Measurements from ENCODE around the gene MAP9. TPM values are rescaled to one million over a fixed set of nuclear protein-coding genes. Genes with fewer than 3 reads are reported as not detected.
"Not testable (repeated sequence)": the region's sequence is repeated elsewhere in the genome, so short reads cannot be mapped to it uniquely, and the experiment has no call there.

Gene MAP9
- total RNA-seq, 1 experiment from 2014 or later = not detected

GRCh38 chr4:155371432-155372043 lies 5.2 kb downstream of the MAP9 start:
- in situ Hi-C loops (cut with HindIII; ENCODE audit: low pct_unique_long_range_greater_than_20kb, low sequenced_read_pairs) = no loop called here
- peak; percentile 22 for DNase-seq (ENCODE audit: low read depth)

DNA sequence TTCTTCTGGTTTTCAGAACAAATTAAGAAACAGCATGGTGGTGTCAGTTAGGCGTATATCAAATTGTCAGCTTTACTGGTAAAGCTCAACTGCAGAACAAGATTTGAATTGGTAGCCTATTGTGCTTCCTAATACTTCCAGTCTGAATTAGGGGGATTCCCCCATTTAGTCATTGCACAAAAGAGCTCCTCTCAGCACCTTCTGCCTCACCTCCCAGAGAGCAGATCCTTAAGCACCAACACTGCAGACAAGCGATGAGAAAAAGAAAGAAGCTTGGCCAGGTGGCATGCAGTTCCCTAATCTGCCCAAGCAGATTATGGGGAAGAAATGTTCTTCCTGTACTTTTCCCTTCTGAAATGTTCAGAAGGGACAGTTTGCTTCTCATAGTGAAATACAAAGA lies 9.2 kb downstream of the MAP9 start:
- in situ Hi-C loops (cut with HindIII; ENCODE audit: low pct_unique_long_range_greater_than_20kb, low sequenced_read_pairs) = no loop called here
- DNase-seq (ENCODE audit: low read depth) = no peak

DNA sequence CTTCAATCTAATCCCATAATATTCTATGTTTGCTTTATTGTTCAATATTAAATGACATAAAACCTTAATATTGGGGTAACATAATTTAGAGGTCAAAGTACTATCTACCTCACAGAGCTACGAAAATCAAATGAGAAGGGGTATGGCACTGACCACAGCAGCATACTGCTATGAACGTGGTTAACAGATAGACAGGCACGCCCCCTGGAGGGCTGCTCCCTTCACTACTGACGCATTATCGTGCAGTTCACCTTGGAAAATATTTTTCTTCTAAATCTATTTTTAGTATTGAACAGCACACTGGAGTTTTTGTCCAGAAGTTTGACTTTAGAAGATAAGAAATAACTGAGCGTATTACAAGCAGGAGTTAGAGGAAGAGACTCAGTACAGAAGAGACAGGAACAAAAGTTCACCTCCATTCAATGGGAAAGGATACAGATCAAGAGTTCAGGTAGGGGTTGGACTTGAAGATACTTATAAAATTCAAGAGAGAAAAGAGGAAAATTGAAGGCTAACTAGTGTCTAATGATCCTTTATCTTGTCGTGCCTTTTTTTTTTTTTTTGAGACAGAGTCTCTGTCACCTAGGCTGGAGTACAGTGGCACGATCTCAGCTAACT lies 22.7 kb downstream of the MAP9 start:
- DNase-seq (ENCODE audit: low read depth) = no peak

DNA sequence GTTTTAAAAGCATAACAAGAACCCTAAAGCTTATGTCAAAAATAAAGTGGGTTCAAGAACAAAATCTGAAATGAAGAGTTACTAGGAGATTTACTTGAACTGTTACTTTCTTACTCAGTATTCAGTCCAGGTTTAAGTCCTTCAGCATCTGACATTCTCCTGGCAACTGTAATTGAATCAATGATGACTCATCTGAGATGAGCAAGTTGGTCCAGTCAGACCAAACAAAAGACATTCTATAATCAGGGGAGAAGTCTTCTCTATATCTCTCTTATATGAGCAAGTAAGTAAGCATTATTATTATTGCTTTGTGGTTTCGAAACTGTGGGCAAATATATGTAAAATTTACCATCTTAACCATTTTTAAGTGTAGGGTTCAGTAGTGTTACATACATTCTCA lies 34.6 kb downstream of the MAP9 start:
- in situ Hi-C loops (cut with HindIII; ENCODE audit: low pct_unique_long_range_greater_than_20kb, low sequenced_read_pairs) = no loop called here
- DNase-seq (ENCODE audit: low read depth) = peak; percentile 12

More for the DNA sequence above, 22.7 kb downstream of the MAP9 start:
- in situ Hi-C loops (cut with HindIII; ENCODE audit: low pct_unique_long_range_greater_than_20kb, low sequenced_read_pairs) = no loop called here

GRCh38 chr4:155339999-155340398 lies 36.8 kb downstream of the MAP9 start:
- in situ Hi-C loops (cut with HindIII; ENCODE audit: low pct_unique_long_range_greater_than_20kb, low sequenced_read_pairs) = no loop called here
- no peak for DNase-seq (ENCODE audit: low read depth)

DNA sequence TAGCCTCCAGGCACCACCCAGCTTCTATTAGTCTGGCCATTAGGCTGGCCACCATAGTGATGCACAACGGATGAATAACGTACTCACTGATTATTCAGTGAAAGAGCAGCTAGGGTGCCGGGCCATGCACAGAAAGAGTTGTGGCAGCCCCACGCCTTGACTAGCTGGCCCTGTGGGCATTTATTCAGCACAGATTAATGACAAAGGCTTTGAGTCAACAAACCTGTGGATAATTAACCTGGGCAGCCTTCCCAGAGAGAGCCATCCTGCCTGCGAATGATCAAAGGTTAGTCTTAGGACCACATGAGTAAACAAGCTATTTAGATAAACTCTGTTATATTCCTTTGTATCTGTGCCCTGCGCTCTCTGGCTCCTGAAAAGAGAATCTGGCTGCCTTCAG lies 37.2 kb downstream of the MAP9 start:
- in situ Hi-C loops (cut with HindIII; ENCODE audit: low pct_unique_long_range_greater_than_20kb, low sequenced_read_pairs) = no loop called here
- DNase-seq (ENCODE audit: low read depth) = peak; percentile 64

DNA sequence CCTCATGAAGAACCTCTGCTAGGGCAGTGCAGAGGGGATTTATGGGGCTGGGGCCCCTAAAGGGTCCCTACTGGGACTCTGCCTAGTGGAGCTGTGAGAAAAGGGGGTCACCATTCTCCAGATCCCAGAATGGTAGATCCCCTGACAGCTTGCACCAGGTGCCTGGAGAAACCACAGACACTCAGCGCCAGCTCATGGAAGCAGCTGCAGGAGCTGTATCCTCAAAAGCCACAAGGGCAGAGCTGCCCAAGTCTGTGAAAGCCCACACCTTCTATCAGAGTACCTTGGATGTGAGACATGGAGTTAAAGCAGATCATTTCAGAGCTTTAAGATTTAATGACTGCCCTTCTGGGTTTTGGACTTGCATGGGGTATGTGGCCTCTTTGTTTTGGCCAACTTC lies 38.6 kb downstream of the MAP9 start:
- DNase-seq (ENCODE audit: low read depth) = no peak
- in situ Hi-C loops (cut with HindIII; ENCODE audit: low pct_unique_long_range_greater_than_20kb, low sequenced_read_pairs) = no loop called here

DNA sequence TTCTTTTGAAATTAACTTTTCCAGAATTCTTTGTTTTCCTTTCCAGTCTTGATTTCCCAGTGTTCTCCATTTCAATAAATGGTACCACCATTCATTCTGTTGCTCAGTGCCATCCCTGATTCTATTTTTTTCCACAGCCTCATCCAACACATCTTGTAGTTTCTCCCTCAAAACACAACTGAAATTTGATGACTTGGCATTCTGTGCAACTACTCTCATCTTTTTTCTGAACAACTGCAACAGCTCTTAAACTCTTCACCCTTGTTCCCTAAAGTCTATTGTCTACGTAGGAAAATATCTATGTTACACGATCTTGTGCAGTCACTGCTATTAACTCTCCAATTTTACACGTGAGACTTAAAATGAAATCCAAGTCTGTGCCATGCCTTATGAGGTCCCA lies 40.5 kb downstream of the MAP9 start:
- in situ Hi-C loops (cut with HindIII; ENCODE audit: low pct_unique_long_range_greater_than_20kb, low sequenced_read_pairs) = no loop called here
- no peak for DNase-seq (ENCODE audit: low read depth)

DNA sequence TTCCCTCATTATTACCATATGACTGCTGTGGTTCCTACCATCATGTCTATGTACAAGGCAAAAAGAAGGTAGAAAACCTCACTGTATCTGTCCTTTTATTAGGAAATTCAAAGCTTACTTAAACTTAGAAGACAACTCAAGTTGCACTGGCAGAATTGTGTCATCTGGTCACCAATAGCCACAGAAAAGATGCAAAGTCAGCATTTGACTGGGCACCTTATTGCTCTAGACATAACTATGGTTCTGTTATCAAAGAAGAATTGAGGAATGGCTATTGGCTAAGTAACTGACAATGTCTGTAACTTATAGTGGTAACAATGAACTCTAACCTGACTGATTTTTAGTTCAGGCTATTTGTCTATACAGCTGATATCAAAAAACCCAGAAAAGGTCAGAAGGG lies 45.3 kb downstream of the MAP9 start:
- in situ Hi-C loops (cut with HindIII; ENCODE audit: low pct_unique_long_range_greater_than_20kb, low sequenced_read_pairs) = no loop called here

DNA sequence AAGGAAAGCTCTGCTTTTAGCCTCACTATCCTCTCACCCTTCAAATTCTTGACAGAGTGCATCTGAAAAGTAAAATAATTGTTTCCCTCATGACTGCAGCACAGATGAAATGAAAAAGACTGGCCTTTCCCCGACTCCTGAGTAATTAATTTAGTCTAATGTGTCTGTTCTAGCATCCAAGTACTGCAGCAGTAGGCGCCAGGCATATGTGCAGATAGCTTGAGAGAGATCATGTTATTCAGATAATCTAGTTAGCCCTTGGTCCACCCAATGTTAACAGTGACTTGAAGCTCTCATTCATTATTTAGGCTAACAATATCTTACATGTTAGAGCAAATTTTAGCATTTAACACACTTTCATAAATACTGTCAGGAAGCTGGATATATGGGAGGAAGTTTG lies 54.0 kb downstream of the MAP9 start:
- in situ Hi-C loops (cut with HindIII; ENCODE audit: low pct_unique_long_range_greater_than_20kb, low sequenced_read_pairs) = no loop called here
- no peak for DNase-seq (ENCODE audit: low read depth)

More for the DNA sequence above, 45.3 kb downstream of the MAP9 start:
- no peak for DNase-seq (ENCODE audit: low read depth)

GRCh38 chr4:155321006-155321405 lies 55.8 kb downstream of the MAP9 start:
- no peak for DNase-seq (ENCODE audit: low read depth)
- in situ Hi-C loops (cut with HindIII; ENCODE audit: low pct_unique_long_range_greater_than_20kb, low sequenced_read_pairs) = no loop called here

- in situ Hi-C loops (cut with HindIII; ENCODE audit: low pct_unique_long_range_greater_than_20kb, low sequenced_read_pairs) = no loop called here
- DNase-seq (ENCODE audit: low read depth) = no peak
Measured at GRCh38 chr4:155319516-155319915, 57.2 kb downstream of the MAP9 start.

GRCh38 chr4:155312027-155312426 lies 64.7 kb downstream of the MAP9 start:
- DNase-seq (ENCODE audit: low read depth); in situ Hi-C loops (cut with HindIII; ENCODE audit: low pct_unique_long_range_greater_than_20kb, low sequenced_read_pairs): not testable (repeated sequence)

- in situ Hi-C loops (cut with HindIII; ENCODE audit: low pct_unique_long_range_greater_than_20kb, low sequenced_read_pairs) = no loop called here
- DNase-seq (ENCODE audit: low read depth) = no peak
Measured at GRCh38 chr4:155307731-155308277, 69.0 kb downstream of the MAP9 start.

DNA sequence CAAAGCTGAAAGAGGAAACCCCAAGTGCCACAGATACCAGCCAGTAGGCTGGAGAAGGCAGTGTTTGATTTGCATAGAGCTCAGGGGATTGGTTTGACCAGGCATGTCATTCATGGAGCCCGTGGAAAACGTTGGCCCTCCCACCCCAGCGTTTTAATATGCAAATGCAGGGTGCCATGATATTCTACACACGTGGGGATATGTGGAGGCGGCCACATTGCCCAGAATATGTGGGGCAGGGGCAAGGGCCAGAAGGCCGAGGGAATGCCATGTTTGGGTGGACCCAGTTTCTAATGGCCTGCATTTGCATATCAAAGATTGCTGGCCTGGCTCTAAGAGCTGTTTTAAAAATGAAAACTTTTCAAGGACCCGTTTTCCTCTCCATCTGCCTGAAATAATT lies 71.1 kb downstream of the MAP9 start:
- in situ Hi-C loops (cut with HindIII; ENCODE audit: low pct_unique_long_range_greater_than_20kb, low sequenced_read_pairs) = no loop called here
- no peak for DNase-seq (ENCODE audit: low read depth)

GRCh38 chr4:155304375-155304774 lies 72.4 kb downstream of the MAP9 start:
- in situ Hi-C loops (cut with HindIII; ENCODE audit: low pct_unique_long_range_greater_than_20kb, low sequenced_read_pairs) = no loop called here
- DNase-seq (ENCODE audit: low read depth) = no peak

- in situ Hi-C loops (cut with HindIII; ENCODE audit: low pct_unique_long_range_greater_than_20kb, low sequenced_read_pairs) = no loop called here
- no peak for DNase-seq (ENCODE audit: low read depth)
Measured at GRCh38 chr4:155299103-155299502, 77.7 kb downstream of the MAP9 start.

All from Caki2 (cell line).